ENCODE data around the gene MAST4. TPM values are rescaled to one million over a fixed set of nuclear protein-coding genes. Genes with fewer than 3 reads are reported as not detected.

Gene MAST4
- total and polyA plus RNA-seq, 2 of the 8 experiments (the other 6 are each of a cell fraction or from before 2014, with no cell fraction given), result 1.5 to 2.6 TPM

DNA sequence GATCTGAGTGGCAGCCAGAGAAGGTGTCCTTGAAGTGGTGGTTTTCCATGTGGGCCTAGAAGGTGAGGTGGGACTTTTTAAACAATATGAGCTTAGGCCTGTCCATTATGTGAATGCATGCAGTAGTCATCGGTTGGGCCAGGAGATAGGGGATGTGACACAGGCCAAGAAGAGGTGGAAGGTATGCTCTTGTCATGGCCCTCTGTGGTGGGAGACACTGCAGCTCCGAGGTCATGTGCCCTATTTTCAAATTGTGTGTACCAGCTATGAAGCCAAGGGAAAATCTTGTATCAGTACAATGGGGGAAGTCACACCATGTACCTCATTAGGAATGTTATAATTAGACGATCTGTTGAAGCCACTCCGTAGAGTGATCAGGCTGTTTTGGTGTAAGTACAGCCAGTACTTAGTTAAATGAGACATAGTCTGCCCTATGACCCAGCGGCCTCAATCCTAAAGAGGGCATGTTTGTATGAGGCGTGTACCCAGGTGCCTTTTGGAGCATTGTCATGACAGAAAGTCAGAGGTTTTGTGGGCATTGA, 280.1 kb downstream of the MAST4 start:
- Histone ChIP-seq H2BK5ac (ENCODE audit: low read depth, low read length) (no peak overlapping the region), H4K5ac (ENCODE audit: insufficient read length, low read depth, low read length) (no peak overlapping the region), H3K4me2 (ENCODE audit: insufficient read depth in 1 of 2, low read depth in 2 of 2, low read length in 2 of 2) (no peak overlapping the region), H3K23me2 (ENCODE audit: low read depth, low read length) (no peaks in the 10 kb centered on the region), H4K20me1 (replicated peaks in 1 of 2; ENCODE audit: control insufficient read depth in 1 of 2, insufficient read depth in 2 of 2, low read length in 2 of 2) (peaks cover 0 to 3% of the 10 kb centered on the region in 2 experiments), H3K4me1 (replicated peaks in 1 of 4; ENCODE audit: control insufficient read depth in 3 of 4, insufficient read depth in 4 of 4, low read length in 3 of 4) (peaks cover 0 to 2% (median 0%) of the 10 kb centered on the region in 4 experiments; a peak in 1 of 7 replicates), H3K9ac (replicated peaks in 1 of 4; ENCODE audit: extremely low read depth in 1 of 4, low read depth in 3 of 4, low read length in 3 of 4) (no peak overlapping the region), H3K36me3 (ENCODE audit: control insufficient read depth in 2 of 4, insufficient read depth in 4 of 4, low read length in 3 of 4) (no peaks in the 10 kb centered on the region), H3K9me3 (ENCODE audit: insufficient read depth in 2 of 2, low read depth in 1 of 2, low read length in 1 of 2) (no peaks in the 10 kb centered on the region), H3K4me3 (ENCODE audit: extremely low read depth in 1 of 4, insufficient read depth in 2 of 4, low read depth in 3 of 4, low read length in 4 of 4) (no peak overlapping the region), H3K79me2 (ENCODE audit: control insufficient read depth in 1 of 2, insufficient read depth in 2 of 2, low read length in 2 of 2) (no peaks in the 10 kb centered on the region), H3K79me1 (ENCODE audit: low read depth, low read length) (no peaks in the 10 kb centered on the region; the same call in 1 of the 2 replicates), H3K14ac (ENCODE audit: insufficient read length) (no peak overlapping the region), H3K56ac (replicated peaks; ENCODE audit: insufficient read length, low read depth, low read length) (no peak overlapping the region), H3K18ac (ENCODE audit: extremely low read depth, low read length) (no peak overlapping the region), H2BK12ac (ENCODE audit: low read depth, low read length) (no peak overlapping the region), H2AK5ac (ENCODE audit: low read depth, low read length) (no peak overlapping the region), H2BK120ac (replicated peaks; ENCODE audit: low read depth, low read length) (no peak overlapping the region), H3K27ac (ENCODE audit: low read depth, low read length) (no peak overlapping the region), H4K8ac (ENCODE audit: extremely low read depth, insufficient read depth, low read length) (no peak overlapping the region), H2BK20ac (ENCODE audit: low read length) (no peak overlapping the region), H4K91ac (replicated peaks; ENCODE audit: insufficient read length, low read length) (no peak overlapping the region), H2AFZ (ENCODE audit: low read length) (no peak overlapping the region), H3K27me3 (replicated peaks in 1 of 4; ENCODE audit: control insufficient read depth in 3 of 4, extremely low read depth in 1 of 4, insufficient read depth in 3 of 4, low read length in 3 of 4) (no peaks in the 10 kb centered on the region), H3K4ac (replicated peaks; ENCODE audit: insufficient read length, low read depth, low read length) (no peak overlapping the region), H3K23ac (ENCODE audit: insufficient read length) (no peak overlapping the region), H2BK15ac (ENCODE audit: low read length) (no peak overlapping the region)
- no peak for FAIRE-seq
- POLR2A ChIA-PET (ENCODE audit: partially characterized antibody), result no interaction called here
- CTCF ChIA-PET (ENCODE audit: partially characterized antibody), result interaction anchor here (0.6 kb wide), 1 partner anchor 11 kb away, joined by 3 read pairs; no protein-coding TSS in a partner anchor
- DNase-seq (ENCODE audit: low read depth in 1 of 2, low spot score in 2 of 2), result no peak
- 91% methylated on average over 6 of the region's 6 CpGs; no CpG with 5 or more reads in 1 of the 2 experiments for WGBS, 2 experiments (ENCODE audit: extremely low coverage in 1 of 2, insufficient coverage in 1 of 2, insufficient read length in 1 of 2, insufficient replicate concordance in 2 of 2, low coverage in 1 of 2, low lambda C conversion rate in 2 of 2, missing lambda C conversion rate in 1 of 2)
- TF ChIP-seq, protein P1, sequence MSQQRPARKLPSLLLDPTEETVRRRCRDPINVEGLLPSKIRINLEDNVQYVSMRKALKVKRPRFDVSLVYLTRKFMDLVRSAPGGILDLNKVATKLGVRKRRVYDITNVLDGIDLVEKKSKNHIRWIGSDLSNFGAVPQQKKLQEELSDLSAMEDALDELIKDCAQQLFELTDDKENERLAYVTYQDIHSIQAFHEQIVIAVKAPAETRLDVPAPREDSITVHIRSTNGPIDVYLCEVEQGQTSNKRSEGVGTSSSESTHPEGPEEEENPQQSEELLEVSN (IDR thresholded peaks at IDR 0.05), result no peak
- TF ChIP-seq SRF (IDR thresholded peaks at IDR 0.05; ENCODE audit: low read depth, low read length) (no peak), PHF8 (conservative IDR thresholded peaks at IDR 0.05; ENCODE audit: low read depth, low read length) (no peak), GABPA (IDR thresholded peaks at IDR 0.05; ENCODE audit: borderline replicate concordance, insufficient read depth, low read length) (no peak), POU5F1 (IDR thresholded peaks at IDR 0.05; ENCODE audit: low read depth, low read length) (no peak), CEBPB (IDR thresholded peaks at IDR 0.05; ENCODE audit: low read depth, low read length) (no peak), NRF1 (IDR thresholded peaks at IDR 0.05; ENCODE audit: low read depth, low read length) (no peak), NANOG (IDR thresholded peaks at IDR 0.05; ENCODE audit: insufficient read depth, low read depth, low read length, poor library complexity, severe bottlenecking) (no peak), CHD2 (IDR thresholded peaks at IDR 0.05; ENCODE audit: low read length) (no peak), BCL11A (IDR thresholded peaks at IDR 0.05; ENCODE audit: low read depth in 2 of 2, low read length in 2 of 2) (no peak), SIRT6 (IDR thresholded peaks at IDR 0.05; ENCODE audit: low read length) (no peak), POLR2A (IDR thresholded peaks at IDR 0.05; ENCODE audit: control extremely low read depth in 1 of 2, low read depth in 2 of 2, low read length in 2 of 2) (no peak), EGR1 (IDR thresholded peaks at IDR 0.05; ENCODE audit: borderline replicate concordance, low read depth, low read length) (no peak), RNF2 (IDR thresholded peaks at IDR 0.05; ENCODE audit: borderline replicate concordance, low read depth, low read length, missing control alignments, poor library complexity, severe bottlenecking) (no peak)

Data from H1 (cell line).